IMR-90 (cell line): ENCODE results near the gene PACSIN2. TPM values are rescaled to one million over a fixed set of nuclear protein-coding genes. Genes with fewer than 3 reads are reported as not detected.

Experiments
- ATAC-seq: fragments of 200-7000 bp; cut with Tn5 transposase; 2 replicates; pipeline ENCODE4 v1.9.1; 2020; ENCODE audit warnings: low read depth, mild to moderate bottlenecking, moderate library complexity
- BruUV-seq: library from RNA; stranded (reverse); fragments of 400-500 nt; replicated peaks from 2 replicates; lab custom pipeline; 2021; lab: Mats Ljungman, UMichigan
- CTCF ChIA-PET: fragments of 300-600 bp; formaldehyde crosslinking; extraction: SDS; loops from one replicate; lab custom pipeline; 2021; ENCODE audit warnings: antibody characterized with exemption; lab: Yijun Ruan, JAX
- POLR2A ChIA-PET: fragments of 300-600 bp; sonication (Branson Sonifier 250); formaldehyde crosslinking; loops from one replicate; lab custom pipeline; 2022; ENCODE audit warnings: antibody characterized with exemption; ENCODE audit not compliant: unreplicated experiment; lab: Charles Lee
- DNase-seq: peaks from one replicate; pipeline ENCODE4 v3.0.0; 2013
- H2AFZ ChIP-seq: replicated peaks from 2 replicates; pipeline ENCODE3; 2013; ENCODE audit warnings: low read length, mild to moderate bottlenecking; ENCODE audit not compliant: poor library complexity
- H2AK5ac ChIP-seq: 2 replicates; pipeline ENCODE4 v1.6.1; 2013; ENCODE audit warnings: low read depth, low read length, inconsistent platforms
- H2AK9ac ChIP-seq: replicated peaks from 2 replicates; pipeline ENCODE3; 2013; ENCODE audit warnings: mild to moderate bottlenecking, low read depth, low read length, moderate library complexity; ENCODE audit not compliant: poor library complexity
- H2BK120ac ChIP-seq: 2 replicates; pipeline ENCODE4 v1.6.1; 2013; ENCODE audit warnings: low read depth, low read length, inconsistent platforms
- H2BK15ac ChIP-seq: 3 replicates; pipeline ENCODE4 v1.6.1; 2013; ENCODE audit warnings: low read depth, low read length, inconsistent platforms
- H2BK20ac ChIP-seq: 2 replicates; pipeline ENCODE4 v1.6.1; 2013; ENCODE audit warnings: low read depth, mild to moderate bottlenecking, inconsistent platforms, low read length, moderate library complexity
- H2BK5ac ChIP-seq: 2 replicates; pipeline ENCODE4 v1.6.1; 2013; ENCODE audit warnings: mild to moderate bottlenecking, low read depth, low read length, inconsistent platforms; ENCODE audit not compliant: poor library complexity, severe bottlenecking
- H3K14ac ChIP-seq: replicated peaks from 2 replicates; pipeline ENCODE4 v1.6.1; 2013; ENCODE audit warnings: low read depth, low read length, inconsistent platforms
- H3K18ac ChIP-seq: 2 replicates; pipeline ENCODE4 v1.6.1; 2013; ENCODE audit warnings: low read depth, low read length, control low read depth
- H3K23ac ChIP-seq: 2 replicates; pipeline ENCODE4 v1.6.1; 2013; ENCODE audit warnings: low read depth, low read length, inconsistent platforms
- H3K27ac ChIP-seq: 2 replicates; pipeline ENCODE4 v1.5.1; 2013; ENCODE audit warnings: mild to moderate bottlenecking, control low read depth, low read length; ENCODE audit not compliant: insufficient read depth
- H3K27me3 ChIP-seq: 2 replicates; pipeline ENCODE4 v1.6.1; 2013; ENCODE audit warnings: low read length; ENCODE audit not compliant: control insufficient read depth, insufficient read depth
- H3K36me3 ChIP-seq: 2 replicates; pipeline ENCODE4 v1.6.1; 2013; ENCODE audit warnings: low read length, mixed read lengths; ENCODE audit not compliant: control insufficient read depth, insufficient read depth
- H3K4ac ChIP-seq: 2 replicates; pipeline ENCODE4 v1.6.1; 2013; ENCODE audit warnings: low read depth, low read length, inconsistent platforms
- H3K4me1 ChIP-seq: 2 replicates; pipeline ENCODE4 v1.6.1; 2013; ENCODE audit warnings: low read length, mixed read lengths; ENCODE audit not compliant: control insufficient read depth, insufficient read depth
- H3K4me2 ChIP-seq: 2 replicates; pipeline ENCODE4 v1.6.1; 2013; ENCODE audit warnings: low read depth, mild to moderate bottlenecking, control low read depth, low read length, moderate library complexity
- H3K4me3 ChIP-seq: 2 replicates; pipeline ENCODE4 v1.5.1; 2013; ENCODE audit warnings: low read depth, mild to moderate bottlenecking, control low read depth, low read length, moderate library complexity; ENCODE audit not compliant: insufficient read depth
- H3K56ac ChIP-seq: 2 replicates; pipeline ENCODE4 v1.6.1; 2013; ENCODE audit warnings: low read length, inconsistent platforms; ENCODE audit not compliant: insufficient read depth; ENCODE audit errors: extremely low read depth
- H3K79me1 ChIP-seq, 2 experiments: 2 replicates each; pipeline ENCODE4 v1.6.1; 2013; ENCODE audit warnings: low read length in 2 of 2, inconsistent platforms in 1 of 2, low read depth in 1 of 2
- H3K9ac ChIP-seq: 2 replicates; pipeline ENCODE4 v1.6.1; 2013; ENCODE audit warnings: low read depth, low read length, control low read depth
- H3K9me1 ChIP-seq: 2 replicates; pipeline ENCODE4 v1.6.1; 2013; ENCODE audit warnings: low read length, inconsistent platforms; ENCODE audit not compliant: insufficient read depth
- H3K9me3 ChIP-seq: 2 replicates; pipeline ENCODE4 v1.6.1; 2013; ENCODE audit warnings: low read length; ENCODE audit not compliant: control insufficient read depth, insufficient read depth
- H4K20me1 ChIP-seq: 2 replicates; pipeline ENCODE4 v1.6.1; 2013; ENCODE audit warnings: low read length, inconsistent platforms; ENCODE audit not compliant: insufficient read depth
- H4K5ac ChIP-seq: 2 replicates; pipeline ENCODE4 v1.6.1; 2013; ENCODE audit warnings: mild to moderate bottlenecking, low read depth, low read length, control low read depth
- H4K8ac ChIP-seq, 2 experiments: 2 replicates each; pipeline ENCODE4 v1.6.1; 2013; ENCODE audit warnings: low read depth in 2 of 2, low read length in 2 of 2, control low read depth in 1 of 2, inconsistent platforms in 1 of 2
- H4K91ac ChIP-seq: 2 replicates; pipeline ENCODE4 v1.6.1; 2013; ENCODE audit warnings: low read depth, low read length, inconsistent platforms; ENCODE audit not compliant: insufficient read depth
- BHLHE40 ChIP-seq: fragments of 150-350 bp; IDR thresholded peaks from 2 replicates; pipeline ENCODE4 v1.6.1; 2016; ENCODE audit warnings: mild to moderate bottlenecking, low read depth, low read length
- CHD1 ChIP-seq: IDR thresholded peaks from 2 replicates; pipeline ENCODE4 v1.6.1; 2012; ENCODE audit warnings: low read depth, low read length, improper control_type of control experiment
- CTCF ChIP-seq: conservative IDR thresholded peaks from 2 replicates; pipeline ENCODE4 v1.5.1; 2012; ENCODE audit warnings: mild to moderate bottlenecking, low read depth, low read length, improper control_type of control experiment
- ELK1 ChIP-seq: fragments of 150-350 bp; IDR thresholded peaks from 2 replicates; pipeline ENCODE4 v1.6.1; 2016; ENCODE audit warnings: low read depth, mild to moderate bottlenecking, low read length, moderate library complexity, borderline replicate concordance
- FOS ChIP-seq: fragments of 150-350 bp; IDR thresholded peaks from 2 replicates; pipeline ENCODE4 v1.6.1; 2016; ENCODE audit warnings: low read depth, low read length
- MAZ ChIP-seq: IDR thresholded peaks from 2 replicates; pipeline ENCODE4 v1.6.1; 2012; ENCODE audit warnings: low read depth, mild to moderate bottlenecking, low read length, improper control_type of control experiment, moderate library complexity, borderline replicate concordance
- MXI1 ChIP-seq: IDR thresholded peaks from 2 replicates; pipeline ENCODE4 v1.6.1; 2012; ENCODE audit warnings: low read depth, mild to moderate bottlenecking, low read length, moderate library complexity, borderline replicate concordance
- NFE2L2 ChIP-seq: fragments of 150-350 bp; IDR thresholded peaks from 2 replicates; pipeline ENCODE4 v1.6.1; 2016; ENCODE audit warnings: low read depth, mild to moderate bottlenecking, low read length
- POLR2A ChIP-seq: IDR thresholded peaks from 2 replicates; pipeline ENCODE4 v1.6.1; 2012; ENCODE audit warnings: mild to moderate bottlenecking, low read depth, low read length
- RAD21 ChIP-seq: IDR thresholded peaks from 2 replicates; pipeline ENCODE4 v1.6.1; 2012; ENCODE audit warnings: low read length, improper control_type of control experiment
- RCOR1 ChIP-seq: IDR thresholded peaks from 2 replicates; pipeline ENCODE4 v1.6.1; 2012; ENCODE audit warnings: mild to moderate bottlenecking, low read length, improper control_type of control experiment; ENCODE audit not compliant: insufficient replicate concordance
- RFX5 ChIP-seq: IDR thresholded peaks from 2 replicates; pipeline ENCODE4 v1.8.0; 2012; ENCODE audit warnings: low read depth, mild to moderate bottlenecking, low read length, moderate library complexity
- WGBS, 2 experiments: methylation state at CpG; one replicate each; pipeline versions ENCODE4 v1.1.5 to v1.1.7; 2013; ENCODE audit warnings: missing lambda C conversion rate in 2 of 2; ENCODE audit not compliant: insufficient read length in 1 of 2; ENCODE audit errors: extremely low coverage in 2 of 2; 5-methylcytosine and 5-hydroxymethylcytosine counted together
- dilution Hi-C: fragments of 300-500 bp; cut with HindIII; formaldehyde crosslinking; loops from one replicate; pipeline ENCODE4 v1.14.3; 2018; ENCODE audit warnings: low sequenced_read_pairs; ENCODE audit not compliant: unreplicated experiment
- in situ Hi-C: fragments of 300-500 bp; cut with MboI; formaldehyde crosslinking; loops from 3 replicates; pipeline ENCODE4 v1.14.3; 2019; ENCODE audit warnings: low sequenced_read_pairs, inconsistent platforms, mixed read lengths
- intact Hi-C: fragments of 100-400 bp; cut with micrococcal nuclease; formaldehyde crosslinking; loops from 2 replicates; pipeline ENCODE4 v1.10.0; 2022
- polyA plus RNA-seq, 3 experiments: library from polyadenylated mRNA; depleted of rRNA; stranded (reverse); fragments of >200 nt; gene quantifications; 2 replicates each; pipeline ENCODE4 v1.2.3, GENCODE V29; 2012; ENCODE audit warnings: low replicate concordance in 1 of 3
- total RNA-seq: library from RNA; depleted of rRNA; stranded (reverse); fragments of >200 nt; gene quantifications from 2 replicates; pipeline ENCODE4 v1.2.3, GENCODE V29; 2012
- TF ChIP-seq, protein P1 (sequence below): fragments of 150-350 bp; IDR thresholded peaks from 2 replicates; pipeline ENCODE4 v1.6.1; 2017; ENCODE audit warnings: mild to moderate bottlenecking, antibody characterized with exemption, low read length, low read depth

Gene PACSIN2
- total and polyA plus RNA-seq, 2 of the 4 experiments (the other 2 are of a cell fraction) = 85.0 to 118 TPM

- Histone ChIP-seq H4K91ac (no peak overlapping the region), H2BK15ac (no peak overlapping the region), H3K79me1 (peaks cover 12 to 45% of the 10 kb centered on the region in 2 experiments; a peak in 3 of 4 replicates), H3K27me3 (no peaks in the 10 kb centered on the region), H4K20me1 (peaks cover 44% of the 10 kb centered on the region), H3K9ac (peak overlapping the region; percentile 86), H3K9me1 (peaks cover 20% of the 10 kb centered on the region), H3K4me3 (peak overlapping the region; percentile 97), H2AK9ac (peak overlapping the region; percentile 33), H2BK20ac (no peak overlapping the region), H3K27ac (peak overlapping the region; percentile 48), H4K5ac (no peak overlapping the region), H4K8ac (no peak overlapping the region), H3K14ac (peak overlapping the region; percentile 18; the same call in 1 of the 2 replicates), H3K4ac (peak overlapping the region; percentile 50), H3K23ac (peak overlapping the region; percentile 49), H3K9me3 (no peaks in the 10 kb centered on the region), H2BK120ac (no peak overlapping the region), H3K36me3 (no peaks in the 10 kb centered on the region), H3K18ac (no peak overlapping the region), H3K56ac (no peak overlapping the region), H3K4me2 (peak overlapping the region; percentile 89), H2BK5ac (peak overlapping the region; percentile 9), H2AK5ac (peak overlapping the region; percentile 62; the same call in 1 of the 2 replicates), H2AFZ (peak overlapping the region; percentile 91), H3K4me1 (peaks cover 9% of the 10 kb centered on the region)
- 20% methylated on average over 4 of the region's 16 CpGs; no CpG with 5 or more reads in 1 of the 2 experiments for WGBS, 2 experiments
- no TSS peak for BruUV-seq
- intact Hi-C loops (loop anchor here (2.0 to 5.0 kb wide), 3 partner anchors 19 to 111 kb away; no protein-coding TSS in a partner anchor), dilution Hi-C loops (no loop called here), in situ Hi-C loops (no loop called here)
- ChIA-PET POLR2A (interaction anchor here (0.6 to 1.4 kb wide), 3 partner anchors 12 to 907 kb away, joined by 3 to 4 read pairs (median 4); no protein-coding TSS in a partner anchor), CTCF (interaction anchor here (1.2 kb wide), 1 partner anchor 20 kb away, joined by 3 read pairs; no protein-coding TSS in a partner anchor)
- DNase-seq (no peak), ATAC-seq (no peak)
- TF ChIP-seq POLR2A = no peak
- TF ChIP-seq CHD1 = no peak
- no peak for TF ChIP-seq RCOR1
- TF ChIP-seq RFX5 = no peak
- TF ChIP-seq RAD21 = no peak
- TF ChIP-seq BHLHE40 = no peak
- TF ChIP-seq MAZ = no peak
- no peak for TF ChIP-seq MXI1
- TF ChIP-seq CTCF = no peak
- TF ChIP-seq, protein P1, sequence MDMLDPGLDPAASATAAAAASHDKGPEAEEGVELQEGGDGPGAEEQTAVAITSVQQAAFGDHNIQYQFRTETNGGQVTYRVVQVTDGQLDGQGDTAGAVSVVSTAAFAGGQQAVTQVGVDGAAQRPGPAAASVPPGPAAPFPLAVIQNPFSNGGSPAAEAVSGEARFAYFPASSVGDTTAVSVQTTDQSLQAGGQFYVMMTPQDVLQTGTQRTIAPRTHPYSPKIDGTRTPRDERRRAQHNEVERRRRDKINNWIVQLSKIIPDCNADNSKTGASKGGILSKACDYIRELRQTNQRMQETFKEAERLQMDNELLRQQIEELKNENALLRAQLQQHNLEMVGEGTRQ = no peak
- TF ChIP-seq FOS = no peak
- TF ChIP-seq ELK1 = no peak
- TF ChIP-seq NFE2L2 = no peak
Observed at GRCh38 chr22:43013355-43014315, 1.3 kb downstream of the PACSIN2 start.
